Measurements from ENCODE around the gene BRSK2. TPM values are rescaled to one million over a fixed set of nuclear protein-coding genes. Genes with fewer than 3 reads are reported as not detected.

The BRSK2 gene
- total RNA-seq, 2 experiments from 2014 or later: 0.18 TPM; not detected in 1

- Mint-ChIP-seq H3K4me3 (no peak overlapping the region), H3K9me3 (no peaks in the 10 kb centered on the region), H3K4me1 (no peaks in the 10 kb centered on the region), H3K27me3 (no peaks in the 10 kb centered on the region), H3K36me3 (ENCODE audit: low read depth) (no peaks in the 10 kb centered on the region), H3K27ac (no peak overlapping the region)
- DNase-seq: no peak
- ChIA-PET POLR2A (no interaction called here), CTCF (no interaction called here)
Observed at GRCh38 chr11:1440066-1440465, 50.3 kb downstream of the BRSK2 start.

- ChIA-PET CTCF (no interaction called here), POLR2A (no interaction called here)
- Mint-ChIP-seq H3K4me3 (no peak overlapping the region), H3K9me3 (no peaks in the 10 kb centered on the region), H3K27me3 (no peaks in the 10 kb centered on the region), H3K27ac (no peak overlapping the region), H3K4me1 (no peaks in the 10 kb centered on the region), H3K36me3 (ENCODE audit: low read depth) (no peaks in the 10 kb centered on the region)
- DNase-seq: no peak
Observed at GRCh38 chr11:1440496-1440895, 50.8 kb downstream of the BRSK2 start.

GRCh38 chr11:1442163-1442562 lies 52.4 kb downstream of the BRSK2 start:
- Mint-ChIP-seq H3K36me3 (ENCODE audit: low read depth) (no peaks in the 10 kb centered on the region), H3K27me3 (no peaks in the 10 kb centered on the region), H3K4me3 (no peak overlapping the region), H3K27ac (no peak overlapping the region), H3K4me1 (no peaks in the 10 kb centered on the region), H3K9me3 (no peaks in the 10 kb centered on the region)
- POLR2A ChIA-PET: no interaction called here
- no peak for DNase-seq
- CTCF ChIA-PET: no interaction called here

GRCh38 chr11:1442807-1443366 lies 53.2 kb downstream of the BRSK2 start:
- no peak overlapping the region for H3K27ac Mint-ChIP-seq
- no peak for DNase-seq
- no peaks in the 10 kb centered on the region for H3K27me3 Mint-ChIP-seq
- CTCF ChIA-PET: no interaction called here
- no peak overlapping the region for H3K4me3 Mint-ChIP-seq
- no peaks in the 10 kb centered on the region for H3K36me3 Mint-ChIP-seq (ENCODE audit: low read depth)
- H3K4me1 Mint-ChIP-seq: no peaks in the 10 kb centered on the region
- POLR2A ChIA-PET: no interaction called here
- no peaks in the 10 kb centered on the region for H3K9me3 Mint-ChIP-seq

GRCh38 chr11:1443737-1444136 lies 54.0 kb downstream of the BRSK2 start:
- no peak for DNase-seq
- H3K27me3 Mint-ChIP-seq: no peaks in the 10 kb centered on the region
- H3K4me3 Mint-ChIP-seq: no peak overlapping the region
- no peaks in the 10 kb centered on the region for H3K36me3 Mint-ChIP-seq (ENCODE audit: low read depth)
- H3K27ac Mint-ChIP-seq: no peak overlapping the region
- no peaks in the 10 kb centered on the region for H3K9me3 Mint-ChIP-seq
- H3K4me1 Mint-ChIP-seq: no peaks in the 10 kb centered on the region
- ChIA-PET CTCF (no interaction called here), POLR2A (no interaction called here)

- no peaks in the 10 kb centered on the region for H3K36me3 Mint-ChIP-seq (ENCODE audit: low read depth)
- POLR2A ChIA-PET: interaction anchor here (0.5 kb wide), 1 partner anchor 8 kb away, joined by 3 read pairs; no protein-coding TSS in a partner anchor
- H3K4me3 Mint-ChIP-seq: no peak overlapping the region
- no peak overlapping the region for H3K27ac Mint-ChIP-seq
- CTCF ChIA-PET: no interaction called here
- H3K4me1 Mint-ChIP-seq: no peaks in the 10 kb centered on the region
- no peaks in the 10 kb centered on the region for H3K9me3 Mint-ChIP-seq
- DNase-seq: no peak
- H3K27me3 Mint-ChIP-seq: no peaks in the 10 kb centered on the region
Observed at GRCh38 chr11:1444321-1444720, 54.6 kb downstream of the BRSK2 start.

GRCh38 chr11:1444823-1445422 lies 55.2 kb downstream of the BRSK2 start:
- Mint-ChIP-seq H3K4me1 (no peaks in the 10 kb centered on the region), H3K36me3 (ENCODE audit: low read depth) (no peaks in the 10 kb centered on the region), H3K27me3 (no peaks in the 10 kb centered on the region), H3K4me3 (no peak overlapping the region), H3K27ac (no peak overlapping the region), H3K9me3 (no peaks in the 10 kb centered on the region)
- no peak for DNase-seq
- ChIA-PET POLR2A (no interaction called here), CTCF (no interaction called here)

GRCh38 chr11:1445741-1446445 lies 56.2 kb downstream of the BRSK2 start:
- ChIA-PET POLR2A (no interaction called here), CTCF (no interaction called here)
- H3K4me1 Mint-ChIP-seq: no peaks in the 10 kb centered on the region
- DNase-seq: no peak
- no peak overlapping the region for H3K4me3 Mint-ChIP-seq
- H3K36me3 Mint-ChIP-seq (ENCODE audit: low read depth): no peaks in the 10 kb centered on the region
- H3K27me3 Mint-ChIP-seq: no peaks in the 10 kb centered on the region
- no peak overlapping the region for H3K27ac Mint-ChIP-seq
- H3K9me3 Mint-ChIP-seq: no peaks in the 10 kb centered on the region

GRCh38 chr11:1446623-1447022 lies 56.9 kb downstream of the BRSK2 start:
- POLR2A ChIA-PET: no interaction called here
- CTCF ChIA-PET: no interaction called here
- no peak for DNase-seq
- no peak overlapping the region for H3K4me3 Mint-ChIP-seq
- no peaks in the 10 kb centered on the region for H3K9me3 Mint-ChIP-seq
- no peak overlapping the region for H3K27ac Mint-ChIP-seq
- H3K27me3 Mint-ChIP-seq: no peaks in the 10 kb centered on the region
- H3K4me1 Mint-ChIP-seq: no peaks in the 10 kb centered on the region
- no peaks in the 10 kb centered on the region for H3K36me3 Mint-ChIP-seq (ENCODE audit: low read depth)

GRCh38 chr11:1447845-1448825 lies 58.4 kb downstream of the BRSK2 start:
- no peaks in the 10 kb centered on the region for H3K27me3 Mint-ChIP-seq
- DNase-seq: no peak
- no peaks in the 10 kb centered on the region for H3K9me3 Mint-ChIP-seq
- H3K4me3 Mint-ChIP-seq: no peak overlapping the region
- CTCF ChIA-PET: no interaction called here
- H3K4me1 Mint-ChIP-seq: no peaks in the 10 kb centered on the region
- H3K36me3 Mint-ChIP-seq (ENCODE audit: low read depth): no peaks in the 10 kb centered on the region
- H3K27ac Mint-ChIP-seq: no peak overlapping the region
- POLR2A ChIA-PET: no interaction called here

- ChIA-PET CTCF (no interaction called here), POLR2A (no interaction called here)
- Mint-ChIP-seq H3K27me3 (no peaks in the 10 kb centered on the region), H3K36me3 (ENCODE audit: low read depth) (no peaks in the 10 kb centered on the region), H3K4me1 (no peaks in the 10 kb centered on the region), H3K9me3 (no peaks in the 10 kb centered on the region), H3K4me3 (no peak overlapping the region), H3K27ac (no peak overlapping the region)
- no peak for DNase-seq
Observed at GRCh38 chr11:1448882-1449281, 59.1 kb downstream of the BRSK2 start.

GRCh38 chr11:1449490-1450243 lies 59.9 kb downstream of the BRSK2 start:
- ChIA-PET CTCF (no interaction called here), POLR2A (no interaction called here)
- no peak for DNase-seq
- no peak overlapping the region for H3K27ac Mint-ChIP-seq
- H3K4me1 Mint-ChIP-seq: no peaks in the 10 kb centered on the region
- no peaks in the 10 kb centered on the region for H3K27me3 Mint-ChIP-seq
- H3K4me3 Mint-ChIP-seq: no peak overlapping the region
- no peaks in the 10 kb centered on the region for H3K9me3 Mint-ChIP-seq
- H3K36me3 Mint-ChIP-seq (ENCODE audit: low read depth): no peaks in the 10 kb centered on the region
